PC-9 (cell line): ENCODE measurements around the gene ADAMTSL1.

ENCODE experiments used
- CTCF ChIP-seq: fragments of 200-600 bp; sonication (generic); conservative IDR thresholded peaks from 2 replicates; pipeline ENCODE4 v1.6.1; 2017; ENCODE audit warnings: mixed run types, antibody characterized with exemption, mild to moderate bottlenecking, moderate library complexity
- EZH2 ChIP-seq: fragments of 200-600 bp; sonication (generic); IDR thresholded peaks from 2 replicates; pipeline ENCODE4 v1.8.0; 2017; ENCODE audit warnings: antibody characterized with exemption, low read depth

GRCh38 chr9:18705796-18706392 lies 231.9 kb downstream of the ADAMTSL1 start:
- no peak for TF ChIP-seq CTCF
- TF ChIP-seq EZH2: no peak
